DMS114 treated with DMSO at 0.1 percent for 48 hours (cell line): ENCODE data around the gene ALKBH4.
"Not testable (repeated sequence)": the region's sequence is repeated elsewhere in the genome, so short reads cannot be mapped to it uniquely, and the experiment has no call there.

Experiments
- DNase-seq: peaks from one replicate; lab custom pipeline; 2025; ENCODE audit not compliant: unreplicated experiment; lab: John Stamatoyannopoulos, UW

ALKBH4 gene

GRCh38 chr7:102429141-102429899, 35.3 kb downstream of the ALKBH4 start:
- no peak for DNase-seq

- DNase-seq = no peak
Observed at GRCh38 chr7:102427019-102427405, 37.7 kb downstream of the ALKBH4 start.

GRCh38 chr7:102426268-102427018, 38.2 kb downstream of the ALKBH4 start:
- DNase-seq = no peak

GRCh38 chr7:102425639-102426267, 38.9 kb downstream of the ALKBH4 start:
- no peak for DNase-seq

GRCh38 chr7:102424787-102425218, 39.9 kb downstream of the ALKBH4 start:
- no peak for DNase-seq

- DNase-seq = no peak
Observed at GRCh38 chr7:102424129-102424551, 40.5 kb downstream of the ALKBH4 start.

GRCh38 chr7:102421706-102422240, 42.9 kb downstream of the ALKBH4 start:
- DNase-seq = no peak

GRCh38 chr7:102418592-102418991, 46.1 kb downstream of the ALKBH4 start:
- DNase-seq = no peak

- no peak for DNase-seq
Observed at GRCh38 chr7:102417105-102417504, 47.6 kb downstream of the ALKBH4 start.

- DNase-seq = no peak
Observed at GRCh38 chr7:102416406-102416805, 48.3 kb downstream of the ALKBH4 start.

- no peak for DNase-seq
Observed at GRCh38 chr7:102415685-102416225, 48.9 kb downstream of the ALKBH4 start.

GRCh38 chr7:102413611-102414010, 51.1 kb downstream of the ALKBH4 start:
- DNase-seq = no peak

- DNase-seq = no peak
Observed at GRCh38 chr7:102413091-102413490, 51.6 kb downstream of the ALKBH4 start.

- DNase-seq = no peak
Observed at GRCh38 chr7:102412548-102412947, 52.1 kb downstream of the ALKBH4 start.

- DNase-seq = no peak
Observed at GRCh38 chr7:102410918-102411317, 53.7 kb downstream of the ALKBH4 start.

- DNase-seq = no peak
Observed at GRCh38 chr7:102410123-102410522, 54.5 kb downstream of the ALKBH4 start.

- no peak for DNase-seq
Observed at GRCh38 chr7:102409340-102409739, 55.3 kb downstream of the ALKBH4 start.

GRCh38 chr7:102408530-102408929, 56.1 kb downstream of the ALKBH4 start:
- not testable (repeated sequence) for DNase-seq

GRCh38 chr7:102407910-102408309, 56.8 kb downstream of the ALKBH4 start:
- no peak for DNase-seq
